WERI-Rb-1 (cell line): ENCODE results near the gene PCDH9.

Experiments used
- DNase-seq: peaks from one replicate; pipeline ENCODE4 v3.0.0-alpha.2; 2020
- H3K27ac ChIP-seq: fragments of 250-450 bp; sonication (Bioruptor Pico); 2 replicates; pipeline ENCODE4 v1.5.1; 2020; ENCODE audit warnings: mild to moderate bottlenecking, moderate library complexity
- H3K27me3 ChIP-seq: fragments of 250-450 bp; sonication (Bioruptor Pico); 2 replicates; pipeline ENCODE4 v1.5.1; 2021; ENCODE audit warnings: mild to moderate bottlenecking, low read depth, moderate library complexity; ENCODE audit not compliant: insufficient read depth, severe bottlenecking
- H3K36me3 ChIP-seq: fragments of 250-450 bp; sonication (Bioruptor Pico); 2 replicates; pipeline ENCODE4 v1.5.1; 2020; ENCODE audit warnings: mild to moderate bottlenecking, moderate library complexity
- H3K4me3 ChIP-seq: 2 replicates; pipeline ENCODE4 v1.5.1; 2011; ENCODE audit warnings: low read depth, mild to moderate bottlenecking, control low read depth, low read length
- H3K9me3 ChIP-seq: fragments of 250-450 bp; sonication (Bioruptor Pico); 2 replicates; pipeline ENCODE4 v1.5.1; 2021; ENCODE audit warnings: mild to moderate bottlenecking, moderate library complexity; ENCODE audit not compliant: severe bottlenecking
- CTCF ChIP-seq: IDR thresholded peaks from 2 replicates; pipeline ENCODE4 v1.5.1; 2011; ENCODE audit warnings: low read depth, mild to moderate bottlenecking, control low read depth, inconsistent platforms, low read length

Gene PCDH9

GRCh38 chr13:66578305-66578704, 651.8 kb downstream of the PCDH9 start:
- Histone ChIP-seq H3K36me3 (no peaks in the 10 kb centered on the region), H3K27me3 (no peaks in the 10 kb centered on the region), H3K27ac (no peak overlapping the region), H3K4me3 (no peak overlapping the region), H3K9me3 (no peaks in the 10 kb centered on the region)
- DNase-seq = no peak
- no peak for TF ChIP-seq CTCF

GRCh38 chr13:66577358-66577757, 652.8 kb downstream of the PCDH9 start:
- TF ChIP-seq CTCF = no peak
- DNase-seq = no peak
- no peak overlapping the region for H3K4me3 ChIP-seq
- H3K9me3 ChIP-seq = no peaks in the 10 kb centered on the region
- H3K27ac ChIP-seq = no peak overlapping the region
- no peaks in the 10 kb centered on the region for H3K36me3 ChIP-seq
- H3K27me3 ChIP-seq = no peaks in the 10 kb centered on the region

GRCh38 chr13:66576381-66576780, 653.8 kb downstream of the PCDH9 start:
- TF ChIP-seq CTCF = no peak
- no peaks in the 10 kb centered on the region for H3K27me3 ChIP-seq
- no peaks in the 10 kb centered on the region for H3K36me3 ChIP-seq
- H3K9me3 ChIP-seq = no peaks in the 10 kb centered on the region
- no peak overlapping the region for H3K4me3 ChIP-seq
- DNase-seq = no peak
- H3K27ac ChIP-seq = no peak overlapping the region

- H3K27me3 ChIP-seq = no peaks in the 10 kb centered on the region
- no peaks in the 10 kb centered on the region for H3K36me3 ChIP-seq
- no peak for DNase-seq
- H3K4me3 ChIP-seq = no peak overlapping the region
- no peak overlapping the region for H3K27ac ChIP-seq
- no peaks in the 10 kb centered on the region for H3K9me3 ChIP-seq
- no peak for TF ChIP-seq CTCF
These were observed 655.5 kb downstream of the PCDH9 start for GRCh38 chr13:66574606-66575005.

GRCh38 chr13:66567899-66568612, 662.1 kb downstream of the PCDH9 start:
- no peak overlapping the region for H3K4me3 ChIP-seq
- H3K27ac ChIP-seq = no peak overlapping the region
- no peak for TF ChIP-seq CTCF
- H3K27me3 ChIP-seq = no peaks in the 10 kb centered on the region
- no peaks in the 10 kb centered on the region for H3K9me3 ChIP-seq
- H3K36me3 ChIP-seq = no peaks in the 10 kb centered on the region
- DNase-seq = no peak

- no peaks in the 10 kb centered on the region for H3K27me3 ChIP-seq
- no peak overlapping the region for H3K27ac ChIP-seq
- no peaks in the 10 kb centered on the region for H3K9me3 ChIP-seq
- H3K36me3 ChIP-seq = no peaks in the 10 kb centered on the region
- no peak for DNase-seq
- TF ChIP-seq CTCF = no peak
- H3K4me3 ChIP-seq = no peak overlapping the region
These were observed 664.9 kb downstream of the PCDH9 start for GRCh38 chr13:66565279-66565678.
